HG02588 (cell line): Measurements from ENCODE around the gene SYT7.

Experiments used
- ATAC-seq: cut with Tn5 transposase; IDR thresholded peaks from one replicate; pipeline ENCODE4 v1.9.1; 2021; ENCODE audit warnings: mild to moderate bottlenecking, moderate library complexity; ENCODE audit not compliant: unreplicated experiment

The SYT7 gene

DNA sequence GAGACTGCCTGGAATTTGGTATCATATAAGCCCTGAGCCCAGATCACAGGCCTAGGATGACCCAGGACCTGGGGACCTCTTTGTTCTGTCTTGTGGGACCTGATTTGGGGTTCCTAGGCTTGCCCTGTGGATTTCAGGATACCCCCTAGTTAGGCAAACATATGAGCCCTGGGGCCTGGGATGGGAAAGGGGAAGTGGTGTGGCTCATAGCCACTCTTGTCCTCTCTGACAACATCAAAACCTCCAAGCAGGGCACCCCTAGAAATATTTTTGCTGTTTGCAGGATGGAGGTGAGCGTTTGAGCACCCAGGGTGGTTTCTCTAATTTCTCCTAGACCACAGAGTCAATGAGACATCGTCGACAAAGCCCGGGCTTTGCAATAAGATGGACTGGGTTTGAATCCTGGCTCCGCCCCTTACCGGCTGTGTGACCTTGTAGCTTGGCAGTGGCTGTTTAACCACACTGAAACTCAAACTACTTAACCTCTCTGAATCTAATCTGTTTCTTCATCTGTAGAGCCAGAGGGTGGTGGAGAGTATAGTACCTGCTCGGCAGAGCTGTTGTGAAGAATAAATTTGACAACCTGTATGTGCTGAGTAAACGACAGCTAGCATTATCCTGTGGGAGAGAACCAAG, 77.6 kb downstream of the SYT7 start:
- ATAC-seq = no peak

DNA sequence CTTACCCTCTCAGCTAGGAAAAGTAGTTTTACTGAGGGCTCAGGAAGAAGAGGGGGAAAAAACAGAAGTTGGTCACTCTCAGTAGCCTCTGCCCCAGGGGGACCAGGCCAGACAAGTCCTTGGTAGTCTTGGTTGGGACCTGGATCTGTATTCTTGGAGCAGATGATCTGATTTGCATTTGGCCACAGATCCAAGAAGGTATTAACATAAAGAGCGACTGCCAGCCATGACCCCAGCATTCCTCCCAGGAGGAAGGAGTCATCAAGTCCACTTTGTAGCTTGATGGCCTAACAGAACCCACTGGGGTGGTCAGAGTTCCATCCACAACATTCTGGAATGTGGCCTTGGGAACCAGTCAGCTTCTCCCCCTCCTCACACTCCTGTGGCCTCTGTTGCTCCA, 78.4 kb downstream of the SYT7 start:
- no peak for ATAC-seq

DNA sequence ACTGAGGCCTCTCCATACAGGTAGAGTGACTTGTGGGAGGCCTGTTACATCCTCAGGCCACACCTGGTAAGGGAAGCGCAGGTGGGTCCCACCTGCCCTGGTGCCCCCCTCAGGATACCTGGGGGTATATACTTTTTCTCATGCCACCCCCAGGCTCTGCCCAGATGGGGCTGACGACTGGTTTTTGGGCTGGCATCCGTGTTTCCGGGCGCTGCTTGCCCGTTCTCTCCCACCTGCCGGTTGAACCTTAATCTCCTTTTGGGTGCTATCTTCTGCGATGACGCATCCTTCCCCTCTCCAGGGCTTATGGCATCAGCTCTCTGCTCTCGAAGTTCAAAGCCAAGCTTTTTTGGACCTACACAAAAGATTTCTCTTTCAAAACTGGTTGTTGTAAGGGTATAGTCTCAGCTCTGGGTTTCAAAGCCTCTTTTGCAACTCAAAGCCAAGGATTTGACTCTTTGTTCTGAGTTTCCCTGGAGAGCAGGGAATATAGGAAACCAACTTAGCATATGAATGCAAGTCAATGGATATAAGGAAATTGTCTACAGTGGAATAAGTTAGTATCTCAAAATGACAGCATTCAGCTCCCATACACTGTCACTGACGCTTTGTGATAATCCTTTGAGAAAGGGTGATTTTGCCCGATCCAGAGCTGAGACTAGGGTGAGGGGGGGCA, 80.9 kb downstream of the SYT7 start:
- no peak for ATAC-seq

DNA sequence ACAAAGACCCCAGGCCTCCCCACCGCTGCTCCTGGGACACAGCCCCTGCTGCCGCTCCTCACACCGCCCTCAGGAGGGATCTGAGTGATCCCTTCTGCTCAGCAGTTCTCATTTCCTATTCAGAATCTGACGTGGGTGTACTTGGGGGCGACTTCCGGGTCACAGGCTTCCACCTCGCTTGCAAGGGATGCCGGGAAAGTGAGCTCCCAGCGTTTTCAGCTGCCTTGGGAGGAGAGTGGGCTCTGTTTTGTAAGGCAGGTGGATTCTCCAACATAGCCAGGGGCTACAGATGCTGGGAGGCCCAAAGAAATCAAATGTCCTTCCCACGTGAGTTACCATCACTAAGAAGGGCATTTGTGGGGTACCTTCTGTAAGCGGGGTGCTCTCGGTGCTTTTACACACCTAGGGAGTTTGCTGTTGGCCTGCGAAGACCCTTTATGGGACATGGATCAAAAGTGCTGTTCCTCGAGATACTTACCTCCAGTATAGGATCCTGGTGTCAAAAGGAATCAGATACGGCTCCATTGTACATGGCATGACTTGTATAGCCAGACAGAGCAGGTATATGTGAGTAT, 82.0 kb downstream of the SYT7 start:
- no peak for ATAC-seq

DNA sequence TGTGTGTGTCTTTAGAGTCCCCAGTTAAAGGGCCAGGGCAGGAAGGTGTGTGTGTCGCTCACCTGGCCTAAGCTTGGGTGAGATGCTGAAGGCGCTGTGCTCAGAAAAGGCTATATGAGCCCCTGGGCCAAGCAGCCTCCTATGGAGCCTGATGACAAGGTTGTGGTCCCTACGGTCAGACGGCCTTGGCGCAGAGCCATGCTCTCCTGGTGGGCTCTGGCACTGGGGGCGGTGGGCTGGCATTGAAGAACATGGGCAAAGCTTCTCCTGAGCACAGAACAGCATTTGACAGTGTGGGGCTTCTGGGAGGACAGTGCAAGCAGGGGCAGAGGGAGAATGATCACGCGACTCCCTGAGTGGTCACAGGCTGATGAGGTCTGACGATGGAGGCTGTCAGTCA, 83.0 kb downstream of the SYT7 start:
- ATAC-seq = no peak

DNA sequence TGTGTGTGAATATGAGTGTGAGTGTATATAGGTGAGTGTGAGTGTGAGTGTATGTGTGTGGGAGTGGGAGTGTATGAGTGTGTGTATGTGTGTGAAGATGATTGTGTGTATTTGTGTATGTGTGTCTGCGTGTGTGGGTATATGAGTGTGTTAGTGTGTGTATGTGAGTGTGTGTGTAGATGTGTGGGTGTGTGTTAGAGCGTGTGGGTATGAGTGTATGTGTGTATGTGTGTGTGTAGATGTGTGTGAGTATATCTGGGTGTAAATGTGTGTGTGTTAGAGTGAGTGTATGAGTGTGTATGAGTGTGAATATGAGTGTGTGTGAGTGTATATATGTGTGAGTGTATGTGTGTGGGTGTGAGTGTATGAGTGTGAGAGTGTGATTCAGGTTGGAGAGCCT, 83.4 kb downstream of the SYT7 start:
- no peak for ATAC-seq

DNA sequence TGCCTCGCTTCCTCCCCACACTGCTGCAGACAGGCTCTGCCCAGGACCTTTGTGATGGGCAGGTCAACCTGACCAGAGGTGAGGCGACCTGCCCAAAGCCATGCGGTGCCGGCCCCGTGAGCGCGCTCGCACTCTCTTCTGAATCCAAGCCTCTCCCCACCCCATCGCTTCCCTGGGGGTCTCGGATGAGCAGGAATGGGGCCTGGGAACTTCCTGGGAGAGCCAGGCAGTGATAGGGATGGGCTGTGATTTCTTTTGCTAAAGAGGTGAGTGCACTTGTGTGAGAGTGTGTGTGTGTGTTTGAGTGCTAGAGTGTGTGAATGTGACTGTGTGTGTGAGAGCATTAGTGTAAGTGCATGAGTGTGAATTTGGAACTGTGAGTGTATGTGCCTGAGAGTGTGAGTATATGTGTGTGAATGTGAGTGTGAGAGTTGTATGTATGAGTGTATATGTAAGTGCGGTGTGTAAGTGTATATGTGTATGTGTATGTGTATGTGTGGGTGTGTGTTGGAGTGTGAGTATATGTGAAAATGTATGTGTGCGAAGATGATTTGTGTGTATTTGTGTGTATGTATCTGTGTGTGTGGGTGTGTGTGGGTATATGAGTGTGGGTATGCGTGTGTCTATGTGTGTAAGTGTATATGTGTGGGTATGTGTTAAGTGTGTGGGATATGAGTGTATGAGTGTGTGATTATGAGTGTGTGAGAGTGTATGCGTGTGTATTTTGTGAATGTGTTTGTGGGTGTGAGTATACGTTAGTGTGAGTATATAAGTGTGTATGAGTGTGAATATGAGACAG, 84.1 kb downstream of the SYT7 start:
- ATAC-seq = no peak

DNA sequence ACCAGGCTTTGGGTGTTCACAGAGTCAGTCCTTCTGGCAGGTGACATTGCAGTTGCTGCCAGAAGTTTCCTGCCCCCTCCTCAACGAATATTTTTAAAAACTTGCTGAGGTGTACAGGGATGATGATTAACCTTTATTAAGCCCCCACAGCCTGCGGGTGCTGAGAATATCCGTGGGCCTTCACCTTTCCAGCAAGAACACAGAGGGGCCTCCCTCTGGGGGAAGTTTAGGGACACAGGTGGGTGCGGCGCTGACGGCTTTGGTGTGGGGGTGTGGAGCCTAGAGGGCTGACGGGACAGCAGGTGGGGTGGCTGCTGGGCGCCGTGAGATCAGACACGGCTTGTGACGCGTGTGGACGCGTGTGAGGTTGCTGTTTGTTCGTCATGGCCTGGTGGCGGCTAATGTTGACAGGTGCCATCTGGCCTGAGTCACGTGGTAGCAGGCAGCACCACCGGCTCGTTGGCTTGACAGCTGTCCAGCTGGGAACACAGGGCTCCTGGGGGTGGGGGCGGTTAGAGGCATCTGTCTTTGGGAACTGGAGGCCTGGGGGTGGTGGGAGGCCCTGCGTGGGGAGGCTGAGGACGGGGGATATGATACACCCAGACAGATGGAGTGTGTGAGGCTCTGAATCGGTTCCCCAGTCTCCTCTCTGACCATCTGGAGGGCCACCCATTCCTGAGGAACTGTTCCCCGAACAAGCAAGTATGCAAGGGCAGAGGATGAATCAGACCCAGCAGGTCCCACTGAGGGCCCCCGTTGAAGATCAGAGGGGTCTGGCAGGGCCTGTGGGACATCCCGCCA, 84.9 kb downstream of the SYT7 start:
- no peak for ATAC-seq

DNA sequence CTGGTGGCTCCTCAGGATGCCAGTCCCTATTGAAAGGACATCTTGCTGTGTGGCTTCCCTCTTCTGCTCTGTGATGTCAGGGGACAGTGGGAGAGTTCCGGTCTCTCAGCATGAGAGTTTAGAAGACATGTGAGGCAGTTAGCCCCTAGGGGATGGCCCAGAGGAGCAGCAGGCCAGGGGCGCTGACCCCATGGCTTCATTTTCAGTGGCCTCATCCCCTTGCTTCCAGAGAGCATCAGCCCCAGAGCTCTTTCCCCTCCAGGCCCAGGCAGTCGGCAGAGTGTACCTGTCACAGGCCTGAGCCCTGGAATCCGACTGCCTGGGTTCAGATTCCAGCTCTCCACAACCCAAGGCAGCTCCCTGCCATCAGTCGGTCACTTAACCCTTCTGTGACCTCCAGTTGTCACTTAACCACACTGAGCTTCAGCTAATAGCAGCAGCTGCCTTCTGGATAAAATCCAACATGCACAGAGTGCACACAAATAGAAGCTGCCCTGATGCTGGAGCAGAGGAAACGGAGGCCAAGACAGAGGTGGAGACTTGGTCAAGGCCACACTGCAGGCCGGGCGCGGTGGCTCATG, 86.4 kb downstream of the SYT7 start:
- ATAC-seq = no peak

DNA sequence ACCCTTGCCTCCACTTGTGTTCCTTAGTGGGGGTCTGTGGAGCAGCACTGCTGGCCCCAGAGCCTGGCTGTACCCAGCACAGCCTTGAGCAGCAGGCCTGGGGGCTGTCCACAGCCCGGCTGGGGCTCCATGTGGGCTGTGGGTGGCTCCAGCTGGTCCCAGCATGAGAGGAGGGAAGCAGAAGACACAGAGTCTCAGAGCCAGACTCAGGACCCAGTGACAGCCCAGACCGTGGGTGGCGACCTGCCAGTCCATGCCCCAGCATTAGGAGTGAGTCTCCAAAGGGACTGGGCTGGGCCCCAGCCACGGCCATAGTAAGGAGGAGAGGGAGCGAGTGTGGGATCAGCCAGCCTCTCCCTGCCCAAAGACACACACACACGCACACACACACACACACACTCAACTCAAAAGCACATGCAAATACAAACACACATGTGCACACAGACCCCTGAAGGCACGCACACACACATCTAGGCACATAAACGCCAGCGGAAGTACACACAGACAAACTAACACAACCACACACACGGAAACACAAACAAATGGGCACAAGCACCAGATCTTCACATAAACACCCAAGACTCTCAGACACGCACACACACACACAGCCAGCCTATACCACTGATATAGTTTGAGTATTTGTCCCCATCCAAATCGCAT, 89.0 kb downstream of the SYT7 start:
- no peak for ATAC-seq

DNA sequence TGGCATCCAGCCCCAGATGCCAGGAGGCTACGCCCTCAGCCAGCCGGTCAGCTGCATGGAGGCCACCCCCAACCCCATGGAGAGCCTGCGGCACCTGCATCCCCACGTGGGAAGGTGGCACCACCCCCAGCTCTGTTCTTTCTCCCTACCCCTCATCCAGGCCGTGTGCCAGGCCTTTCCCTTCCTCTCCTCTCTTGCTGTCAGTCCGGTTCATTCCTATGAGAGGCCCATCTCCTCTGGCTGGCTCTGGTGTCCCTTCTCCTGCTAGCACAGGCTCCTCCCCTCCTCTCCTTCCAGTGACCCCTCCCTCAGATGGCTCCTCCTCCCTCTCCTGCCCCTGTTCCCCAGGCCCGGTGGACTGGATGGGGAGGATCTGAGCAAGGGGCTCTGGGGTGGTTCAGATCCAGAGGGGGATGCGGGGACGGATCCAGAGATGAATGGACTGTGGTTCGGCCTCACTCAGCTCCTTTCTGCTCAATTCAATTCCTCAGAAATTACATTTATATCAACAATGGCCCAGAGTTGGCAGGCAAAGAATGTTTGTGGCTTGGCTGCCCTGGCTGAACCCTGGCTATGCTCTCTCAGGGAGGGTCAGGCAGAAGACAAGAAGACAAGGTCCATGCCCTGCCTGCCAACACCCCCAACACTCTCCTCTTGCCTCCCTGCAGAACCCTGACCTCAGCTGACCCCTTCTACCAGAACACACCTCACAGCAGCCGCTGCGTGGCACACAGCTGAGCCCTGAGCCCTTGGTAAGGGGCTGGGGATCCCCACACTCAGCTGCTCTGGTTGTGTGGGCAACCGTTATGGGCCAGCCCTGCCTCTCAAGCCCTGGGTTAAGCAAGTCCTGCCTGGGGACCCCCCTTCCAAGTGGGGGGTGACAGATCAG, 90.8 kb downstream of the SYT7 start:
- ATAC-seq = no peak

DNA sequence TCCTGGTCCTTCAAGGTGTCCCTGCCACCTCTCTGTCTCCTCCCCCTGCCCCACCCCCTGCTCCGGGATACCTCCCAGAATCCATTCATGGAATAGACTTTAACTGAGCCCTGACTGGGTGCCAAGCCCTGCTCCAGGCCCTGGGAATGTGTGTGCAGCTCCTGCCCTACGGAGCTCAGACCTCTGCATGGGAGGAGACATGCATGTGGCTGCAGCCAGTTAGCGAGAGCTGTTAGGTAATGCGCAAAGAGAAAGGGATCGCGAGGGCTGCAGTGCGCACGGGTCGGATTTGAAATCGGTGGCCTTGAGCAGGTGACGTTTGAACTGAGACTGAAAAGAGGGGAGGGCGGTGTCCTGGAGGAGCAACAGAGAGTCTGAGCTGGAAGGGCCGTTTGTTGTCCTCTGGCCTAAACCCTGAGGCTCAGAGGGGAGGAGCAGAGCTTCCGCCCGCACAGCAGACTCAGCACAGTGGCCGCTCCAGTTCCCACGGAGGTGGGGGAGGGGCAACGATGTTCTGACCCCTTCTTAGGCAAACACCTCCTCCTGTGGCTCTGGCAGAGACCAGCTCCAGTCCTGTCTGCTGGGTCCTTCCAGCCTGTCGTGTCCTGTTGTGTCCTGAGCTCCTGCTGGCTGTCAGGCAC, 92.1 kb downstream of the SYT7 start:
- no peak for ATAC-seq

DNA sequence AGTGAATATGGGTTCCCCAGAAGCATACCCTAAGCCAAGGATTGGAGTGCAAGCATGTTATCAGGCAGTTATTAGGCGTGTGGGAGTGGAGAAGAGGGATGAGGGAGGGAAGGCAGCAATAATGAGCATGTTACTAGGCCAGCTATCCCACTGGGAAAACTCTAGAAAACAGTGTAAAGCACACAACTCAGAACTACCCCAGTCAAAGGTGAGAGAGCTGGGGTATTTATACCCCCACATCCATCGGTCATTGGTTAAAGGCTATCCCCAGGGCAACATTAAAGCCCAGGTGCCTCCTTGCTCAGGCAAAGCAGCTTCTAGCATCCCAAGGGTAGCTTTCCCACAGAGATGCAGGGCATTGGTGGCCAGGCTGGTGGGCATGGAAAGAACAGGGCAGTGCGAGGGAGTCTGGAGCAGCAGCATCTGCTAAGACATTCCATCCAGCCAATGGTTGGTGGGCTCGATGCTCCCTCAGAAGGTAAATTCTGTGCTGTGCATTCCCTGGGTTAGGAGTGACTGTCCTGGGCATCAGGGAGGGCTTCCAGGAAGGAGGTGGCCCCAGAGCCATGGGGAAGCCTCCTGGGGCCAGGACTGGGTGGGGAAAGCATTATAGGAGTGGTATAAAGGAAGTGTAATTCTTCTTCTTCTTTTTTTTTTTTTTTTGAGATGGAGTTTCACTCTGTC, 93.4 kb downstream of the SYT7 start:
- ATAC-seq = no peak

DNA sequence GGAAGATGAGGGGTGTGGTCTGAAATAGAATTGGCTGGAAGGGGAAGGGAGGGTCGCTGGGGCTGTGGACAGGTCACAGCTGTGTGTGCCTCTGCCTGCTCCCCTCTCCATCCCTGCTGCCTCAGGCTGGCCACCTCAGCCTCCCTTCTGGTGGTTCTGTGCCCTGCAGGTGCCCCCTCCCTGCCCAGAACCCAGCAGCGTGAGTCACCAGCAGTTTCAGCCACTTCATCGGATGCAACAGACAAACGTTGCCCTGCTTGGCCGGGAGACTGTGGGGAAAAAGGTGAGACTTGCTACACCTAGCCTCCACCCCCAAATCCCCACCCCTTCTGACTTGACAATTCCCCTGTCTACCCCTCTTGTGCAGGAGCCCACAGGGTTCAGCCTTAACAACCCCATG, 94.1 kb downstream of the SYT7 start:
- no peak for ATAC-seq

DNA sequence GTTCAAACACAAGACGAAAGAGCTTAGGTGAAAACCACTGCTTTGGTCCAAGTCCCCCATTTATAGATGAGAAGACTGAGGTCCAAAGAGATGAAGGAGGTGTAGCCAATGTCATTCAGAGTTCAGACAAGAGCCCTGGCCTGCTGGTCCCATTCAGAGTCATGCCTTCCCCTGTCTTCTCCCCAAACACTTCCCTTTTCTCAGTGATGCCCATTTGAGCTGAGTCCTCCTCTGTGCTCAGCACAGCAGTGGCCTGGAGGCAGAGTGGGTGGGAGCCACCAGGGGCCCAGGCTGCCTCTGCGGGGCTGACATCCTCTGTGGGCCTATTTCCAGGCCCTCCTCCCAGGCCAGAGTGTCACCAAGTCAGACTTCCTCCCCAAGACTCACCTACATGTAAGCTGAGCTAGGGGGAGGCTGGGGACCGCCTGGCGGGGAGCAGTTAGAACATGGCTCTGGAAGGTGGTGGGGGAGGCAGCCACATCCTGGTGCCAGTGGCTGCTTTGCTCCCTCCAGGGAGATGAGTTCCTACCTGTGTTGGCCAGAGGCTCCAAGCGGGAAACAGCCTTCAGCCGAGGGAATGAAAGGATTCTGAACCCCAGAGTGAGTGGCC, 94.8 kb downstream of the SYT7 start:
- no peak for ATAC-seq

DNA sequence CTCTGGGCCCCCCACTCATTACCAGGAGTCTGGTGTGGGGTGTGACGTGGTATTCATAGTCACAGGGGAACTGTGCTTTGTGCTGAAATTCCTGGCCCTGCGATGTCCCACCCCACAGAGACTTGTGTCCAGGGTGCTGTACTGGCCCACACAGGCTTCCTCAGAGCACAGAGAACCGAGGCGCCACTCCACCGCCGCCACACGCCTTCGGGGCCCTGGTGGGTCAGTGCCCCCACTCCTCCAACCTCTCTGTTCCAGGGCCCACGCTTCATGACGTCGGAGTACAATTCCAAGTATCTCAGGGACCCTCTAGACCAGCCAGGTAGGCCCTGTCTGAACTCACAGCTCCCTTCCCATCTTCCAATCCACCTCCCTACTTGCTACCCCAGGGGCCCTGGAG, 95.8 kb downstream of the SYT7 start:
- no peak for ATAC-seq

DNA sequence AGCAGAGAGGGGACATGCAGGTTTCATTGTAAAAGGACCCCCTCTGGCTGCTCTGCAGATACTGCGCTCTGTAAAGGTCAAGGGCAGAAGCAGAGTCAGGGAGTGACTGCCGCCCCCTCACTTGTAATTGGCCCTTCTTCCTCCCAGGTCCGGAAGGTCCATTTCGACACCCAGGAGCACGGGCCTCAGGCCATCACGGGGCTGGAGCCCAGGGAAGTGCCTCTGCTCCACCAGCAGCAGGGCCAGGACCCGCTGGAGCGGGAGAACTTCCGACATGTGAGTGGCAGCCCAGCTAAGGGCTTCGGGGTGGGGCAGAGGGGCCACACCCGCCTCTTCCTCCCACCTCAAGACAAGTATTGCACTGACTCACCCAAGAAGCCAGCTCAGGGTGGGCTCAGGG, 96.3 kb downstream of the SYT7 start:
- no peak for ATAC-seq

DNA sequence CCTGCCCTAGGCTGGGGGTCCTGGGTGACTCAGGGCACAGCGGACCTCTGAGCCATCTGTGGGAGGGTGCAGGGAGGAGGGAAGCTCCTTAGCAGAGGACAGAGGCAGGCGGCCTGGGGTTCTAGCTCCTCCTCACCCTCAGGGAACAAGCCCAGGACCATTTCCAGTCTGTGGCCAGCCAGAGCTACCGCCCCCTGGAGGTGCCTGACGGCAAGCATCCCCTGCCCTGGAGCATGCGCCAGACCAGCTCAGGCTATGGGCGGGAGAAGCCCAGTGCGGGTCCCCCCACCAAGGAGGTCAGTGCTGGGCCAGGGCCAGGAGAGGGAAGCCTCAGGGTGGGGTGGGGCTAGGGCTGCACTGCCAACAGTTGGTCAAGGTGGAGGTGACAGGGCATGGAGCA, 98.4 kb downstream of the SYT7 start:
- no peak for ATAC-seq
